ENCODE results near the gene ZC3H12C.
"Not testable (repeated sequence)": the region's sequence is repeated elsewhere in the genome, so short reads cannot be mapped to it uniquely, and the experiment has no call there.

ZC3H12C gene

GRCh38 chr11:110199184-110199981 lies 106.2 kb downstream of the ZC3H12C start:
- no peak overlapping the region for H3K4me3 ChIP-seq (ENCODE audit: low read depth, low read length)
- TF ChIP-seq CTCF (IDR thresholded peaks at IDR 0.05; ENCODE audit: insufficient read depth, low read length, missing control alignments), result no peak
- DNase-seq (ENCODE audit: low read depth, low spot score), result no peak
- POLR2A ChIA-PET, result no interaction called here
- CTCF ChIA-PET, result interaction anchor here (0.7 to 14.3 kb wide), 7 partner anchors 10 to 232 kb away, joined by 3 to 206 read pairs (median 7); partner anchors contain the start of gene FDX1

- no peak for DNase-seq (ENCODE audit: low read depth, low spot score)
- ChIA-PET CTCF (interaction anchor here (0.7 to 14.3 kb wide), 23 partner anchors 9 to 1030 kb away, joined by 3 to 206 read pairs (median 7); partner anchors contain the start of gene FDX1), POLR2A (no interaction called here)
- no peak for TF ChIP-seq CTCF (IDR thresholded peaks at IDR 0.05; ENCODE audit: insufficient read depth, low read length, missing control alignments)
- H3K4me3 ChIP-seq (ENCODE audit: low read depth, low read length), result no peak overlapping the region
Observed at GRCh38 chr11:110200241-110200640, 107.0 kb downstream of the ZC3H12C start.

- no peak for TF ChIP-seq CTCF (IDR thresholded peaks at IDR 0.05; ENCODE audit: insufficient read depth, low read length, missing control alignments)
- no peak for DNase-seq (ENCODE audit: low read depth, low spot score)
Observed at GRCh38 chr11:110200836-110201235, 107.6 kb downstream of the ZC3H12C start.

GRCh38 chr11:110207123-110207522 lies 113.9 kb downstream of the ZC3H12C start:
- ChIA-PET POLR2A (no interaction called here), CTCF (interaction anchor here (0.8 kb wide), 1 partner anchor 9 kb away, joined by 3 read pairs; no protein-coding TSS in a partner anchor)

More at GRCh38 chr11:110200836-110201235, 107.6 kb downstream of the ZC3H12C start:
- no peak overlapping the region for H3K4me3 ChIP-seq (ENCODE audit: low read depth, low read length)
- ChIA-PET CTCF (interaction anchor here (0.7 to 14.3 kb wide), 35 partner anchors 9 to 1030 kb away, joined by 3 to 206 read pairs (median 5); partner anchors contain the start of gene FDX1), POLR2A (no interaction called here)

GRCh38 chr11:110208678-110209312 lies 115.6 kb downstream of the ZC3H12C start:
- DNase-seq (ENCODE audit: low read depth, low spot score); CTCF ChIA-PET; POLR2A ChIA-PET; H3K4me3 ChIP-seq (ENCODE audit: low read depth, low read length): not testable (repeated sequence)

More at GRCh38 chr11:110207123-110207522, 113.9 kb downstream of the ZC3H12C start:
- no peak for TF ChIP-seq CTCF (IDR thresholded peaks at IDR 0.05; ENCODE audit: insufficient read depth, low read length, missing control alignments)
- no peak for DNase-seq (ENCODE audit: low read depth, low spot score)
- no peak overlapping the region for H3K4me3 ChIP-seq (ENCODE audit: low read depth, low read length)

GRCh38 chr11:110209313-110209694 lies 116.1 kb downstream of the ZC3H12C start:
- H3K4me3 ChIP-seq (ENCODE audit: low read depth, low read length); POLR2A ChIA-PET; DNase-seq (ENCODE audit: low read depth, low spot score); CTCF ChIA-PET: not testable (repeated sequence)

- H3K4me3 ChIP-seq (ENCODE audit: low read depth, low read length), result no peak overlapping the region
- ChIA-PET POLR2A (no interaction called here), CTCF (interaction anchor here (2.1 to 2.8 kb wide), 2 partner anchors 15 to 16 kb away, joined by 6 to 16 read pairs; no protein-coding TSS in a partner anchor)
- DNase-seq (ENCODE audit: low read depth, low spot score), result no peak
- TF ChIP-seq CTCF (IDR thresholded peaks at IDR 0.05; ENCODE audit: insufficient read depth, low read length, missing control alignments), result no peak
Observed at GRCh38 chr11:110217223-110217877, 124.2 kb downstream of the ZC3H12C start.
